PFSK-1 (cell line): ENCODE results near the gene KCNH6.

Source experiments
- FOXP2 ChIP-seq: optimal IDR thresholded peaks from 2 replicates; pipeline ENCODE3; 2011; ENCODE audit warnings: borderline replicate concordance, control low read depth, inconsistent platforms; ENCODE audit not compliant: insufficient read depth; ENCODE audit errors: extremely low read length, extremely low read depth
- POLR2AphosphoS5 ChIP-seq: IDR thresholded peaks from 2 replicates; pipeline ENCODE4 v1.6.1; 2012; ENCODE audit warnings: low read depth, mild to moderate bottlenecking, control low read depth, low read length, moderate library complexity
- REST ChIP-seq, 2 experiments: IDR thresholded peaks; 2 replicates each; pipeline versions ENCODE4 v1.6.1 to v1.8.0; 2011 to 2012; ENCODE audit warnings: low read depth in 2 of 2, low read length in 2 of 2, control low read depth in 1 of 2, inconsistent platforms in 1 of 2, mild to moderate bottlenecking in 1 of 2, moderate library complexity in 1 of 2; ENCODE audit not compliant: insufficient read depth in 1 of 2
- SIN3A ChIP-seq: IDR thresholded peaks from 2 replicates; pipeline ENCODE4 v1.6.1; 2012; ENCODE audit warnings: mild to moderate bottlenecking, low read length, moderate library complexity, borderline replicate concordance; ENCODE audit not compliant: insufficient read depth
- TAF1 ChIP-seq: IDR thresholded peaks from 2 replicates; pipeline ENCODE4 v1.6.1; 2012; ENCODE audit warnings: low read length, control low read depth, borderline replicate concordance; ENCODE audit not compliant: insufficient read depth

The KCNH6 gene

GRCh38 chr17:63479495-63480184, 43.5 kb upstream of the KCNH6 start:
- no peak for TF ChIP-seq TAF1
- TF ChIP-seq SIN3A, result no peak
- no peak for TF ChIP-seq REST (IDR thresholded peaks at IDR 0.05; ENCODE audit: insufficient read depth in 1 of 2, low read depth in 2 of 2, low read length in 2 of 2)
- TF ChIP-seq POLR2AphosphoS5, result no peak
- TF ChIP-seq FOXP2, result no peak

GRCh38 chr17:63480192-63480784, 42.9 kb upstream of the KCNH6 start:
- TF ChIP-seq POLR2AphosphoS5 (no peak), SIN3A (no peak), TAF1 (no peak), REST (IDR thresholded peaks at IDR 0.05; ENCODE audit: insufficient read depth in 1 of 2, low read depth in 2 of 2, low read length in 2 of 2) (no peak), FOXP2 (no peak)

- TF ChIP-seq FOXP2 (no peak), SIN3A (no peak), POLR2AphosphoS5 (no peak), TAF1 (no peak), REST (IDR thresholded peaks at IDR 0.05; ENCODE audit: insufficient read depth in 1 of 2, low read depth in 2 of 2, low read length in 2 of 2) (no peak)
Observed at GRCh38 chr17:63480826-63481487, 42.2 kb upstream of the KCNH6 start.

- TF ChIP-seq FOXP2 (no peak), TAF1 (no peak), SIN3A (no peak), REST (IDR thresholded peaks at IDR 0.05; ENCODE audit: insufficient read depth in 1 of 2, low read depth in 2 of 2, low read length in 2 of 2) (no peak), POLR2AphosphoS5 (no peak)
Observed at GRCh38 chr17:63481488-63481870, 41.7 kb upstream of the KCNH6 start.
